ENCODE results near the gene SNAPC2. TPM values are rescaled to one million over a fixed set of nuclear protein-coding genes. Genes with fewer than 3 reads are reported as not detected.

The SNAPC2 gene
- total RNA-seq, 1 experiment from 2014 or later: 23.2 TPM

GRCh38 chr19:7920519-7921301 lies 572 bp downstream of the SNAPC2 start:
- no peaks in the 10 kb centered on the region for H3K36me3 Mint-ChIP-seq
- CTCF ChIA-PET: interaction anchor here (0.6 to 7.2 kb wide), 26 partner anchors 9 to 470 kb away, joined by 3 to 92 read pairs (median 8); partner anchors contain the start of genes LRRC8E, MAP2K7, RAB11B and TIMM44
- POLR2A ChIA-PET: interaction anchor here (0.9 to 2.0 kb wide), 5 partner anchors 23 to 289 kb away, joined by 3 to 6 read pairs (median 4); partner anchors contain the start of genes CERS4 and TIMM44
- H3K27me3 Mint-ChIP-seq (ENCODE audit: low read depth): peaks cover 41% of the 10 kb centered on the region
- ATAC-seq (peak; percentile 25), DNase-seq (ENCODE audit: low spot score) (peak; percentile 99)
- peak overlapping the region; percentile 75 for H3K4me3 Mint-ChIP-seq
- 0 out of 2 replicates have a peak overlapping the region, but pooled peaks have one; percentile 71 for H3K27ac Mint-ChIP-seq
- peaks cover 5% of the 10 kb centered on the region for H3K4me1 Mint-ChIP-seq
- H3K9me3 Mint-ChIP-seq: no peaks in the 10 kb centered on the region
- TF ChIP-seq PRDM15 (CRISPR knock-in tag; IDR thresholded peaks at IDR 0.05): peak; percentile 82
- TF ChIP-seq, protein P1, sequence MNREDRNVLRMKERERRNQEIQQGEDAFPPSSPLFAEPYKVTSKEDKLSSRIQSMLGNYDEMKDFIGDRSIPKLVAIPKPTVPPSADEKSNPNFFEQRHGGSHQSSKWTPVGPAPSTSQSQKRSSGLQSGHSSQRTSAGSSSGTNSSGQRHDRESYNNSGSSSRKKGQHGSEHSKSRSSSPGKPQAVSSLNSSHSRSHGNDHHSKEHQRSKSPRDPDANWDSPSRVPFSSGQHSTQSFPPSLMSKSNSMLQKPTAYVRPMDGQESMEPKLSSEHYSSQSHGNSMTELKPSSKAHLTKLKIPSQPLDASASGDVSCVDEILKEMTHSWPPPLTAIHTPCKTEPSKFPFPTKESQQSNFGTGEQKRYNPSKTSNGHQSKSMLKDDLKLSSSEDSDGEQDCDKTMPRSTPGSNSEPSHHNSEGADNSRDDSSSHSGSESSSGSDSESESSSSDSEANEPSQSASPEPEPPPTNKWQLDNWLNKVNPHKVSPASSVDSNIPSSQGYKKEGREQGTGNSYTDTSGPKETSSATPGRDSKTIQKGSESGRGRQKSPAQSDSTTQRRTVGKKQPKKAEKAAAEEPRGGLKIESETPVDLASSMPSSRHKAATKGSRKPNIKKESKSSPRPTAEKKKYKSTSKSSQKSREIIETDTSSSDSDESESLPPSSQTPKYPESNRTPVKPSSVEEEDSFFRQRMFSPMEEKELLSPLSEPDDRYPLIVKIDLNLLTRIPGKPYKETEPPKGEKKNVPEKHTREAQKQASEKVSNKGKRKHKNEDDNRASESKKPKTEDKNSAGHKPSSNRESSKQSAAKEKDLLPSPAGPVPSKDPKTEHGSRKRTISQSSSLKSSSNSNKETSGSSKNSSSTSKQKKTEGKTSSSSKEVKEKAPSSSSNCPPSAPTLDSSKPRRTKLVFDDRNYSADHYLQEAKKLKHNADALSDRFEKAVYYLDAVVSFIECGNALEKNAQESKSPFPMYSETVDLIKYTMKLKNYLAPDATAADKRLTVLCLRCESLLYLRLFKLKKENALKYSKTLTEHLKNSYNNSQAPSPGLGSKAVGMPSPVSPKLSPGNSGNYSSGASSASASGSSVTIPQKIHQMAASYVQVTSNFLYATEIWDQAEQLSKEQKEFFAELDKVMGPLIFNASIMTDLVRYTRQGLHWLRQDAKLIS (CRISPR knock-in tag; IDR thresholded peaks at IDR 0.05; ENCODE audit: borderline replicate concordance): no peak
- 0 out of 2 replicates have a peak, but pooled peaks have one; percentile 1 for TF ChIP-seq NR3C1 (CRISPR knock-in tag; conservative IDR thresholded peaks at IDR 0.05; ENCODE audit: low read depth)
- TF ChIP-seq SP1 (CRISPR knock-in tag; conservative IDR thresholded peaks at IDR 0.05): no peak; the same call in 1 of the 2 replicates
- TF ChIP-seq CTCF (IDR thresholded peaks at IDR 0.05): no peak
- TF ChIP-seq ZNF396 (CRISPR knock-in tag; IDR thresholded peaks at IDR 0.05; ENCODE audit: borderline replicate concordance): no peak

GRCh38 chr19:7921302-7921966 lies 1.3 kb downstream of the SNAPC2 start:
- no peak for ATAC-seq
- Mint-ChIP-seq H3K27ac (0 out of 2 replicates have a peak overlapping the region, but pooled peaks have one; percentile 71), H3K4me3 (peak overlapping the region; percentile 72), H3K4me1 (peaks cover 7% of the 10 kb centered on the region), H3K27me3 (ENCODE audit: low read depth) (peaks cover 35% of the 10 kb centered on the region), H3K9me3 (no peaks in the 10 kb centered on the region), H3K36me3 (no peaks in the 10 kb centered on the region)
- ChIA-PET CTCF (interaction anchor here (0.9 to 7.2 kb wide), 16 partner anchors 8 to 240 kb away, joined by 4 to 92 read pairs (median 16); partner anchors contain the start of genes LRRC8E, MAP2K7, TIMM44 and TRAPPC5), POLR2A (interaction anchor here (0.6 to 2.0 kb wide), 7 partner anchors 22 to 340 kb away, joined by 3 to 6 read pairs (median 4); partner anchors contain the start of genes CERS4 and TIMM44)
- TF ChIP-seq CTCF (IDR thresholded peaks at IDR 0.05): no peak
- TF ChIP-seq PRDM15 (CRISPR knock-in tag; IDR thresholded peaks at IDR 0.05): peak; percentile 45
- TF ChIP-seq JUN (CRISPR knock-in tag; IDR thresholded peaks at IDR 0.05): no peak
- DNase-seq (ENCODE audit: low spot score): no peak

Data from WTC11 (cell line).